Measurements from ENCODE around the gene LSAMP.

- TF ChIP-seq, protein P1, sequence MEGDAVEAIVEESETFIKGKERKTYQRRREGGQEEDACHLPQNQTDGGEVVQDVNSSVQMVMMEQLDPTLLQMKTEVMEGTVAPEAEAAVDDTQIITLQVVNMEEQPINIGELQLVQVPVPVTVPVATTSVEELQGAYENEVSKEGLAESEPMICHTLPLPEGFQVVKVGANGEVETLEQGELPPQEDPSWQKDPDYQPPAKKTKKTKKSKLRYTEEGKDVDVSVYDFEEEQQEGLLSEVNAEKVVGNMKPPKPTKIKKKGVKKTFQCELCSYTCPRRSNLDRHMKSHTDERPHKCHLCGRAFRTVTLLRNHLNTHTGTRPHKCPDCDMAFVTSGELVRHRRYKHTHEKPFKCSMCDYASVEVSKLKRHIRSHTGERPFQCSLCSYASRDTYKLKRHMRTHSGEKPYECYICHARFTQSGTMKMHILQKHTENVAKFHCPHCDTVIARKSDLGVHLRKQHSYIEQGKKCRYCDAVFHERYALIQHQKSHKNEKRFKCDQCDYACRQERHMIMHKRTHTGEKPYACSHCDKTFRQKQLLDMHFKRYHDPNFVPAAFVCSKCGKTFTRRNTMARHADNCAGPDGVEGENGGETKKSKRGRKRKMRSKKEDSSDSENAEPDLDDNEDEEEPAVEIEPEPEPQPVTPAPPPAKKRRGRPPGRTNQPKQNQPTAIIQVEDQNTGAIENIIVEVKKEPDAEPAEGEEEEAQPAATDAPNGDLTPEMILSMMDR (IDR thresholded peaks at IDR 0.05; ENCODE audit: low read depth, low read length) = no peak
- TF ChIP-seq EZH2phosphoT487 (IDR thresholded peaks at IDR 0.05; ENCODE audit: low read depth) = no peak
These were observed 279.6 kb downstream of the LSAMP start for GRCh38 chr3:116165641-116166040.
